Measurements from ENCODE around the gene ERCC1.

ERCC1 gene

GRCh38 chr19:45401815-45402214, 21.9 kb downstream of the ERCC1 start:
- H3K4me3 Mint-ChIP-seq = no peak overlapping the region

GRCh38 chr19:45400192-45400591, 23.5 kb downstream of the ERCC1 start:
- Mint-ChIP-seq H3K9me3 (no peaks in the 10 kb centered on the region), H3K4me1 (ENCODE audit: low read depth) (peaks cover 41% of the 10 kb centered on the region), H3K27me3 (peaks cover 74% of the 10 kb centered on the region), H3K27ac (no peak overlapping the region), H3K4me3 (no peak overlapping the region), H3K36me3 (ENCODE audit: low read depth) (no peaks in the 10 kb centered on the region)
- intact Hi-C loops (cut with micrococcal nuclease) = no loop called here

More at GRCh38 chr19:45401815-45402214, 21.9 kb downstream of the ERCC1 start:
- Mint-ChIP-seq H3K27ac (no peak overlapping the region), H3K4me1 (ENCODE audit: low read depth) (peaks cover 45% of the 10 kb centered on the region), H3K36me3 (ENCODE audit: low read depth) (peaks cover 11% of the 10 kb centered on the region), H3K27me3 (peaks cover 61% of the 10 kb centered on the region), H3K9me3 (no peaks in the 10 kb centered on the region)
- intact Hi-C loops (cut with micrococcal nuclease) = no loop called here

GRCh38 chr19:45395821-45396617, 27.7 kb downstream of the ERCC1 start:
- H3K4me3 Mint-ChIP-seq = no peak overlapping the region
- no peak overlapping the region for H3K27ac Mint-ChIP-seq
- intact Hi-C loops (cut with micrococcal nuclease) = no loop called here
- no peaks in the 10 kb centered on the region for H3K36me3 Mint-ChIP-seq (ENCODE audit: low read depth)
- H3K27me3 Mint-ChIP-seq = peaks cover 55% of the 10 kb centered on the region
- H3K4me1 Mint-ChIP-seq (ENCODE audit: low read depth) = peaks cover 21% of the 10 kb centered on the region
- no peaks in the 10 kb centered on the region for H3K9me3 Mint-ChIP-seq

- H3K4me1 Mint-ChIP-seq (ENCODE audit: low read depth) = peaks cover 15% of the 10 kb centered on the region
- no peaks in the 10 kb centered on the region for H3K36me3 Mint-ChIP-seq (ENCODE audit: low read depth)
- intact Hi-C loops (cut with micrococcal nuclease) = no loop called here
- H3K4me3 Mint-ChIP-seq = no peak overlapping the region
- no peak overlapping the region for H3K27ac Mint-ChIP-seq
- H3K9me3 Mint-ChIP-seq = no peaks in the 10 kb centered on the region
- peaks cover 51% of the 10 kb centered on the region for H3K27me3 Mint-ChIP-seq
Observed at GRCh38 chr19:45391871-45392665, 31.6 kb downstream of the ERCC1 start.

GRCh38 chr19:45391346-45391745, 32.4 kb downstream of the ERCC1 start:
- H3K27me3 Mint-ChIP-seq = peaks cover 52% of the 10 kb centered on the region
- no peak overlapping the region for H3K27ac Mint-ChIP-seq
- no peaks in the 10 kb centered on the region for H3K9me3 Mint-ChIP-seq
- H3K36me3 Mint-ChIP-seq (ENCODE audit: low read depth) = no peaks in the 10 kb centered on the region
- H3K4me3 Mint-ChIP-seq = no peak overlapping the region
- intact Hi-C loops (cut with micrococcal nuclease) = no loop called here
- peaks cover 15% of the 10 kb centered on the region for H3K4me1 Mint-ChIP-seq (ENCODE audit: low read depth)

GRCh38 chr19:45385392-45386221, 38.1 kb downstream of the ERCC1 start:
- Mint-ChIP-seq H3K4me1 (ENCODE audit: low read depth) (peaks cover 10% of the 10 kb centered on the region), H3K27me3 (peaks cover 62% of the 10 kb centered on the region), H3K27ac (no peak overlapping the region), H3K9me3 (no peaks in the 10 kb centered on the region), H3K4me3 (no peak overlapping the region), H3K36me3 (ENCODE audit: low read depth) (no peaks in the 10 kb centered on the region)
- intact Hi-C loops (cut with micrococcal nuclease) = no loop called here

GRCh38 chr19:45382426-45382825, 41.3 kb downstream of the ERCC1 start:
- intact Hi-C loops (cut with micrococcal nuclease) = no loop called here
- Mint-ChIP-seq H3K9me3 (no peaks in the 10 kb centered on the region), H3K27me3 (peaks cover 50% of the 10 kb centered on the region), H3K27ac (no peak overlapping the region), H3K4me1 (ENCODE audit: low read depth) (peaks cover 23% of the 10 kb centered on the region), H3K36me3 (ENCODE audit: low read depth) (no peaks in the 10 kb centered on the region), H3K4me3 (no peak overlapping the region)

- intact Hi-C loops (cut with micrococcal nuclease) = no loop called here
- H3K4me1 Mint-ChIP-seq (ENCODE audit: low read depth) = peaks cover 13% of the 10 kb centered on the region
- no peaks in the 10 kb centered on the region for H3K9me3 Mint-ChIP-seq
- no peak overlapping the region for H3K27ac Mint-ChIP-seq
- no peak overlapping the region for H3K4me3 Mint-ChIP-seq
- no peaks in the 10 kb centered on the region for H3K36me3 Mint-ChIP-seq (ENCODE audit: low read depth)
- peaks cover 27% of the 10 kb centered on the region for H3K27me3 Mint-ChIP-seq
Observed at GRCh38 chr19:45380107-45380506, 43.6 kb downstream of the ERCC1 start.

- Mint-ChIP-seq H3K27ac (no peak overlapping the region), H3K9me3 (no peaks in the 10 kb centered on the region), H3K27me3 (peaks cover 3% of the 10 kb centered on the region), H3K36me3 (ENCODE audit: low read depth) (no peaks in the 10 kb centered on the region), H3K4me1 (ENCODE audit: low read depth) (peaks cover 13% of the 10 kb centered on the region), H3K4me3 (no peak overlapping the region)
- intact Hi-C loops (cut with micrococcal nuclease) = no loop called here
Observed at GRCh38 chr19:45376045-45376724, 47.5 kb downstream of the ERCC1 start.

GRCh38 chr19:45370410-45371204, 53.1 kb downstream of the ERCC1 start, which contains the start of gene ERCC2:
Gene ERCC2 (minus strand): TSS chr19:45370573. CDS start chr19:45370540, 33 bp downstream.
- Mint-ChIP-seq H3K4me3 (peak within 1 kb of the TSS; percentile 88), H3K9me3 (no peaks in the 10 kb centered on the region), H3K27ac (peak within 1 kb of the TSS; percentile 94), H3K36me3 (ENCODE audit: low read depth) (peaks cover 12% of the 10 kb centered on the region), H3K4me1 (ENCODE audit: low read depth) (peaks cover 14% of the 10 kb centered on the region), H3K27me3 (no peaks in the 10 kb centered on the region)
- intact Hi-C loops (cut with micrococcal nuclease) = no loop called here

GRCh38 chr19:45368737-45369340, 54.9 kb downstream of the ERCC1 start:
- no peak overlapping the region for H3K4me3 Mint-ChIP-seq
- peaks cover 28% of the 10 kb centered on the region for H3K36me3 Mint-ChIP-seq (ENCODE audit: low read depth)
- intact Hi-C loops (cut with micrococcal nuclease) = no loop called here
- no peaks in the 10 kb centered on the region for H3K27me3 Mint-ChIP-seq
- peaks cover 14% of the 10 kb centered on the region for H3K4me1 Mint-ChIP-seq (ENCODE audit: low read depth)
- H3K27ac Mint-ChIP-seq = no peak overlapping the region
- H3K9me3 Mint-ChIP-seq = no peaks in the 10 kb centered on the region

GRCh38 chr19:45368127-45368526, 55.6 kb downstream of the ERCC1 start:
- H3K27ac Mint-ChIP-seq = no peak overlapping the region

More at GRCh38 chr19:45368127-45368526, 55.6 kb downstream of the ERCC1 start:
- peaks cover 35% of the 10 kb centered on the region for H3K36me3 Mint-ChIP-seq (ENCODE audit: low read depth)
- H3K4me1 Mint-ChIP-seq (ENCODE audit: low read depth) = peaks cover 14% of the 10 kb centered on the region
- intact Hi-C loops (cut with micrococcal nuclease) = no loop called here
- H3K9me3 Mint-ChIP-seq = no peaks in the 10 kb centered on the region
- H3K27me3 Mint-ChIP-seq = no peaks in the 10 kb centered on the region
- H3K4me3 Mint-ChIP-seq = no peak overlapping the region

Measured in dendritic cell treated with granulocyte-macrophage colony-stimulating factor and Interleukin-4, amounts not matched to agents 40 ng/mL and 50 ng/mL, for 4 days (primary cell).